ENCODE measurements around the gene BCL2L13.

- TF ChIP-seq REST (IDR thresholded peaks at IDR 0.05; ENCODE audit: borderline replicate concordance) (no peak), POLR2AphosphoS5 (IDR thresholded peaks at IDR 0.05) (no peak), CTCF (IDR thresholded peaks at IDR 0.05; ENCODE audit: poor library complexity, severe bottlenecking) (no peak)
Measured at GRCh38 chr22:17780116-17780740, 141.7 kb downstream of the BCL2L13 start.

All from neural cell (in vitro differentiated cells).